Gastroesophageal sphincter (tissue), 3 donors: ENCODE data around the gene ELMO3.

Experiments
- CTCF ChIP-seq, 4 experiments: fragments of 200-600 bp in 2 of 4; fragments of 450-650 bp in 2 of 4; sonication (generic) in 1 of 4; IDR thresholded peaks; one replicate each; pipeline ENCODE4 v1.5.1; 2017 to 2019; ENCODE audit warnings: antibody characterized with exemption in 4 of 4, mild to moderate bottlenecking in 2 of 4, moderate library complexity in 2 of 4
- EP300 ChIP-seq: sonication (generic); formaldehyde crosslinking; IDR thresholded peaks from one replicate; pipeline ENCODE4 v1.6.1; 2017; ENCODE audit warnings: antibody characterized with exemption, mild to moderate bottlenecking
- POLR2A ChIP-seq, 2 donors: fragments of 450-650 bp; IDR thresholded peaks; one replicate each; pipeline ENCODE4 v1.6.1; 2017; ENCODE audit warnings: antibody characterized with exemption in 2 of 2, mild to moderate bottlenecking in 2 of 2, moderate library complexity in 1 of 2
- POLR2AphosphoS5 ChIP-seq: sonication (generic); formaldehyde crosslinking; IDR thresholded peaks from one replicate; pipeline ENCODE4 v1.6.1; 2017; ENCODE audit warnings: antibody characterized with exemption

- TF ChIP-seq CTCF (IDR thresholded peaks at IDR 0.05), result no peak
- TF ChIP-seq POLR2A (IDR thresholded peaks at IDR 0.05), result peak; percentile 72 to 74
- TF ChIP-seq POLR2AphosphoS5, result peak; percentile 29
- no peak for TF ChIP-seq EP300
These were observed 34.3 kb upstream of the ELMO3 start, which contains the start of gene HSF4 for GRCh38 chr16:67164599-67165061.
